Right renal cortex interstitium (tissue), 3 donors: Measurements from ENCODE around the gene LAYN. TPM values are rescaled to one million over a fixed set of nuclear protein-coding genes. Genes with fewer than 3 reads are reported as not detected.

Source experiments
- DNase-seq, 3 donors: peaks; one replicate each; pipeline ENCODE4 v3.0.0-alpha.2; 2013; ENCODE audit warnings: low read depth in 3 of 3, low spot score in 2 of 3
- polyA plus RNA-seq, 3 donors: library from polyadenylated mRNA; unstranded; fragments of 120-200 nt; gene quantifications; one replicate each; pipeline ENCODE4 v1.2.1, GENCODE V29; 2013; ENCODE audit not compliant: insufficient read length in 3 of 3

The LAYN gene
- polyA plus RNA-seq, 3 donors = 6.6 to 7.8 (median 7.0) TPM

GRCh38 chr11:111530091-111530490 lies 10.4 kb upstream of the LAYN start:
- no peak for DNase-seq

- no peak for DNase-seq
Observed at GRCh38 chr11:111531136-111531535, 9.4 kb upstream of the LAYN start.

- DNase-seq = no peak
Observed at GRCh38 chr11:111531687-111532364, 8.7 kb upstream of the LAYN start.

- no peak for DNase-seq
Observed at GRCh38 chr11:111532365-111532709, 8.2 kb upstream of the LAYN start.

- no peak for DNase-seq
Observed at GRCh38 chr11:111535281-111535680, 5.2 kb upstream of the LAYN start.

GRCh38 chr11:111537336-111537860 lies 3.1 kb upstream of the LAYN start:
- DNase-seq = no peak

- DNase-seq = no peak
Observed at GRCh38 chr11:111538407-111539114, 2.0 kb upstream of the LAYN start.

GRCh38 chr11:111539426-111540113 lies 950 bp upstream of the LAYN start:
- no peak for DNase-seq

- no peak for DNase-seq
Observed at GRCh38 chr11:111540937-111541253, 375 bp downstream of the LAYN start.

GRCh38 chr11:111541254-111542061 lies 938 bp downstream of the LAYN start:
- no peak for DNase-seq

- no peak for DNase-seq
Observed at GRCh38 chr11:111542606-111543275, 2.2 kb downstream of the LAYN start.

- DNase-seq = no peak
Observed at GRCh38 chr11:111548525-111548924, 8.0 kb downstream of the LAYN start.

- no peak for DNase-seq
Observed at GRCh38 chr11:111549196-111549868, 8.8 kb downstream of the LAYN start.

GRCh38 chr11:111549869-111550203 lies 9.3 kb downstream of the LAYN start:
- DNase-seq = no peak

GRCh38 chr11:111550258-111550657 lies 9.7 kb downstream of the LAYN start:
- no peak for DNase-seq

GRCh38 chr11:111554532-111554931 lies 14.0 kb downstream of the LAYN start:
- no peak for DNase-seq

- no peak for DNase-seq
Observed at GRCh38 chr11:111555255-111555654, 14.7 kb downstream of the LAYN start.

- DNase-seq = no peak
Observed at GRCh38 chr11:111557425-111558111, 17.0 kb downstream of the LAYN start.

- DNase-seq = no peak
Observed at GRCh38 chr11:111559800-111560464, 19.4 kb downstream of the LAYN start.
